Ureter (tissue), 1 donor: ENCODE data around the gene SRXN1. TPM values are rescaled to one million over a fixed set of nuclear protein-coding genes. Genes with fewer than 3 reads are reported as not detected.
"Not testable (repeated sequence)": the region's sequence is repeated elsewhere in the genome, so short reads cannot be mapped to it uniquely, and the experiment has no call there.

Experiments used
- DNase-seq: peaks from one replicate; pipeline ENCODE4 v3.0.0-alpha.2; 2020; ENCODE audit warnings: low spot score
- total RNA-seq: library from RNA; stranded (reverse); gene quantifications from one replicate; pipeline ENCODE4 v1.2.4, GENCODE V29; 2023
- donor health status: DM: yes; HTN: yes; CAD: no.

The SRXN1 gene
- total RNA-seq, 1 donor from 2014 or later, result 16.4 TPM

DNA sequence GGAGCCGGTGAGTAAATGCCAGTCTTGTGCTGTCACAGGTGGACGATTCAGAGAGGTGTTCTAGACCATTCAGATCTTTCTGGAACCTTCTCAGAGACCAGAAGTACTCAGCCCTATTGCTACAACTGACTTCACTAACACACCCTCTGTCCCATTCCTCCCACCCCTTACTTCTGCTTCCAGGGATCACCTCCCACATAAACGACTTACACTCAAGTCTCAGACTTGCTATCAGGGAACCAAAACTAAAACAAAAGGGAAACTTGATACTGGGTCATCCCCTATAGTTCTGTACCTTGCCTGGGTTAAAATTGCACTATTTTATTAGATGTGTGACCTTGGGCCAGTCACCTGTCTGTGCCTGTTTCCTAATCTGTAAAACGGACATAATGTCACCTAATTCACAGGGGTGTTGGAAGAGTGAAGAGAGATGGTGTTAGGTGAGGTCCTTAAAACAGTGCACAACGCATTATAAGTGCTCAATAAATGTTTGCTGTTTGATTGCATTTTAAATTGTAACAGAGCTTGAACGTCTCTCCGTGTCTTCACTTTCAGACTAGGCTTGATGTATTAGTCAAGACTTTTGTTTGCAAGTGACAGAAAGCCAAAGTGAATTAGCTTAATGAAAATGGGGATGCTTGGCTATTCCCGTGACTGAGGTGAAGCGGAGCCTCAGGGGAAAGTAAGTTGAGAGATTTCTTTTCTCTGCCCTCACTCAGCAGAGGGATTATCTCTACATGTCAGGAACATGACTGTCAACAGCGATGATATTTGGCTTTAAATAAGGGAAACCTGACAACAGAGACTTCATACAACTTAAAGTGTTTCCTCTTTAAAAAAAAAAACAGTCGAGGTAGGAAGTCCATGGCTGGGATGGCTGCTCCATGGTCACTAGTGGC lies 3.0 kb upstream of the SRXN1 start:
- DNase-seq, result no peak

DNA sequence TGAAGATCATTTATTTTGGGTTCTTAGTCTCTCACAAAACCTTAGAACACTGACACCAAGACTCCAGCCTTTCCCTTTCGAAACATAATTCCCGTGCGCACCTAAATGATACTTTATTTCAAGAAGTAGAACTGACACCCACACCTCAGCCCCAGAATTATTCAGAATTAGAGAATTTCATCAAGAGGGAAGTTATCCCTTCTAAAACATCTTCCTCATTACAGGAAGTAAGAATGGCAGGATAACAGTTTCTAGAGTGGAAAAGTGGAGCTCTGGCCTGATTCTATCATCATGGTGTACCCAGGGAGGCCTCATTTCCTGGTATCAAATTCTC lies 1.4 kb upstream of the SRXN1 start:
- no peak for DNase-seq

DNA sequence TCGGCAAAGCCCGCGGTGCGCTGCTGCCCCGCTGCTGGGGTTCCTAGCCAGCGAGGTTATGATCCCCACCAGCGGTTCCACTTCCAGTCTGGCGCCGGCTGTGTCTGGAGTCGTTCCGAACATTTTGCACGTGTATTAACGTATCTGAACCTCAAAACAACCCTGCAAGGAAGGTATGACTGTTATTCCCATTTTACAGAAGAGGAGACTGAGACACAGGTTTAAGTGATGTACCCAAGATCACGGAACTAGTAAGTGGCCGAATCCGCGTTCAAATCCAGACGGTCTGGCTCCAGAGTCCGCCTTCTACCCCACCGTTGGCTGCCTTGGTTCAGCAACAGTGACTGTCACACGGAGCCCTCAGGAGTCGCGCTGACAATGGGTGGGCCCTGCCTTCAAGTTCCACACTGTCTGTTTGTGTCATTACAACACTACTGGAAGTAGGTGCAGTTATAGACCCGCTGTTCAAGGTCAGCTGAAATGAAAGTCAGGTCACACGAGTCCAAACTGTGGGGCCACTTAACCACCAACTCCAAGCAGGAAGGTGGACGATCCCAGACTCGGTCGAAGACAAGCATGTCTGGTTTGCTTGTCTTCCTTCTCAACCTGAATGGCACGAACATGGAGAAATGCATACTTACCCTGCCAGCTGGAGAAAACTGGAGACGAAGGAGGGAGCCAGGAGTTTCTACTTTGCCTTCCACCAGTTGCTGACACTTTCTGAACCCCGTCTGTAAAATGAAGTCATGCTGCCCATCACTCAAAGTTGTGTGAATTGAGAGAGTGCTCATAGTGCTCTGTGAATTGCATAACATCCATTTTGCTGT lies 803 bp upstream of the SRXN1 start:
- no peak for DNase-seq

DNA sequence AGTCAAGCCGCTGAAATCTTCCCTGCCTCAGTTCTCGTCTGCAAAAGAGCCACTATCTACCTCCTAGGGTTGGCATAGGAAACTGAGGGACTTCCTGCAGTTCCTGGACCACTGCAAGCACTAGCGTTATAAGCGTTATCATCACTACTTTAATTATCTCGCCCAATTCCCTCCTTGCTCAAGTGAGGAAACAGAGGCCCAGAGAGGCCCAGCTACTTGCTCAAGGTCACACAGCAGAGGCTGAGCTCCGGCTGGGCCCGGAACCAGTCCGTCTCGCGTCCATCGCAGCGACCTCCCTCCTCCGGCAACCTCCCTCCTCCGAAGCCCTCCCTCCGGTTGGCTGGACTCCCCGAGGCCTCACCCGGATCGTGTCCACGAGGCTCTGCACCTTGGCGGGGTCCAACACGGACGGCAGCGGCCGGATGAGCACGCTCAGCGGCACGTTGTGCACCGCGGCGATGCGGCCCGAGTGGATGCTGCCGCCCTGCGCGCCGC lies 338 bp downstream of the SRXN1 start:
- no peak for DNase-seq

DNA sequence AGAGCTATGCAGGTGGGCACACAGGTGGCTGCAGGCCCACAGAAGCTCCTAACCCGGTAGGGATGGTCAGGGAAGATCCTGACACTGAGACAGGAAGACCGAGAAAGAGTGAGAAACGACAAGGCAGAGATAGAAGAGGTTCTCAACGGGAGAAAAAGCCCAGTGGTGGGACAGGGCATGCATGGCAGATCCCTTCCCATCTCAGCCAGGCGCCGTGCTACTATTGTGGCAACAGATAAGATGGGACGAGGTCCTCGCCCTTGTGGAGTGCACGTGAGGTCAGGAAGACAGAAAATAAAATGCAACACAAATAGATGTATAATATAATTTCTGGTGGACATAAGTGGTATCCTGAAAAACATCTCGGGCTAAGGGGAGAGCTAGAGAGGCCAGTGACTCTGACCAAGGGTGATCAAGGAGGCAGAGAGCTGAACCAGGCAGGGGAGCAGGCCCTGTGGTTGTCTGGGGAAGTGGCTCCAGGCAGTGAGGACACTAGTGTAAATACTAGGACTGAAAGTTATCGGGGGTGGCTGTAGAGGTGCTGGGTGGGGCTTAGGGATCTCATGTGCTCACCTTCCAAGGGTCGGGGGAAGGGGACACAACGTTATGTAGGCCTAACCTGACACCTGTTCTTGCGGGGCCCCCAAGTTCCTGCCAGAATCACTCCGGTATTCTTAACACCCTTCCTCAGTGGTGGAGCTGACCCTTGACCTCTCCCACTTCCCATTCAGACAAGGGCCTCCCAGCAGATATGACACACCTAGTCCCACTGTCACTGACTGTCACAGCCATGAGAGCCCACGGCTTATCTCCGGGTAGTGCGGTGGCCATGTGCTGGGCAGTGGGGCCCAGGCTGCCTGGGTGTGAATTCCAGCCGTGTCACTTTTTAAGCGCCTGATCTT lies 1.0 kb downstream of the SRXN1 start:
- no peak for DNase-seq

DNA sequence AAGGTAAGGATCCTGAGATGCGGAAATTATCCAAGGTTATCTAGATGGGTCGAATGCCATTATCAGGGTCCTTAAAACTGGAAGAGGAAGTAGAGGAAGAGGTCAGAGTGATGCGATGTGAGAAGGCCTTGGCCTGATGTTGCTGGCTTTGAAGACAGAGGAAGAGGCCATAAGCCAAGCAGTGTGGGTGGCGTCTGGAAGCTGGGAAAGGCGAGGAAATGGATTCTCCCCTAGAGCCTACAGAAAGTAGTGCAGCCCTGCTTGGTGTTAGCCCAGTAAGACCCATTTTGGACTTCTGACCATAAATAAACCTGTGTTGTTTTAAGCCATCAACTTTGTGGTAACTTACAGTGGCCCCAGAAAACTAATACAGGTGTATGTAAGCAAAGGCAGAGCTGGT lies 2.0 kb downstream of the SRXN1 start:
- DNase-seq, result no peak

DNA sequence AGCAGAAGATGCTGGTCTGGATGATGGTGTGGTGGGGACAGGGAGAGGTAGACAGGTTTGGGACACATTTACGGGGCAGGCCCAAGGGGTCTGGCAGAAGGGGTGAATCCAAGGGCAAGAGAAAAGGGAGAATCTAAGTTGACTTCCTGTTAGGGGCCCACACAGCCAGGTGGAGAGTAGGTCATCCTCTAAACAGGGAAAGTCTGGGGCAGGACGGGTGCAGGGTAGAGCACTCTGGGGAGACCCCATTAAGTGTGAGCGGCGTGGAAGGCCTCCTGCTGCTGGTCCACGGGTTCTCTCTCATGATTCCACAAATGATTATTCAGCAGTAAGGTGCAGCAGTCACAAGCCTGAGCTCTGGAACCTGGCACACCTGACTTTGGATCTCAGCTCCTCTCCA lies 2.7 kb downstream of the SRXN1 start:
- DNase-seq, result no peak

DNA sequence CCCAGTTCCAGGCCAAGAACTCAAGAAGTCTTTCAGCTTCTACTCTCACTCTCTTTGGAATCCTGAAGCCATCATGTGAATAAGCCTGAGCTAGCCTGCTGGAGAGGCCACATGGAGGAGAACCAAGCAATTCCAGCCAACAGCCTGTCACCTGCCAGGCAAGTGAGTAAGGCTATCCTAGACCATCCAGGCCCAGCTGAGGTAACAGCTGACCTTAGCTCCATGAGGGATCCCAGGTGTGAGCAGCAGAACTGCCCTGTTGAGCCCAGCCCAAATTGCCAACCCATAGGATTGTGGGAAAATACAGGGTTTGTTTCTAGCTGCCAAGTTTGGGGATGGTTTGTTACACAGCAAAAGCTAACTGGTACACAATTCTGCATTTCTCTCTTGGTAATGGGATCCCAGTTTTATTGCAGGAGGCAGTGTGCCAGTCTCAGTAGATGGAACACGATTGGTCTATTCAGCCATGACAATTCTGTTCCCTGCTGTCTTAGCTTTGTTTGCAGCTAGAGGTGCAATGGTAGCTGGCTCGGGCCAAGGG lies 5.5 kb downstream of the SRXN1 start:
- no peak for DNase-seq

DNA sequence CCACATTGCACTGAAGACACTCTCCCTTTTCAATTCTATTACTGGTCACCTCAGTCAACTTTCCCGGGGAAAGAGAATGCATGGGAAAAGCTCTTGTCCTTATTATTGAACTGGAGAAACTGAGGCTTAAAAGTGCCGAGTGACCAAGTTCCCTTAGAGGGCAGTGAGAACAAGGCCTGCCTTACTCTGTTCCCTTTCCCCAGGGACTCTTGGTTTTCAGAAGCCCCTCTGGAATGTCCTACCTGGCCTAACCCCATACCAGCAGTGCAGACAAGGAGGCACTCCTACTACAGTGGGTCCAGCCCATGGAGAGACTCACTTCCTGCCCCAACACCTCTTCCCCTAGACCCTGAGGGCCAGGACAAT lies 6.1 kb downstream of the SRXN1 start:
- DNase-seq, result no peak

DNA sequence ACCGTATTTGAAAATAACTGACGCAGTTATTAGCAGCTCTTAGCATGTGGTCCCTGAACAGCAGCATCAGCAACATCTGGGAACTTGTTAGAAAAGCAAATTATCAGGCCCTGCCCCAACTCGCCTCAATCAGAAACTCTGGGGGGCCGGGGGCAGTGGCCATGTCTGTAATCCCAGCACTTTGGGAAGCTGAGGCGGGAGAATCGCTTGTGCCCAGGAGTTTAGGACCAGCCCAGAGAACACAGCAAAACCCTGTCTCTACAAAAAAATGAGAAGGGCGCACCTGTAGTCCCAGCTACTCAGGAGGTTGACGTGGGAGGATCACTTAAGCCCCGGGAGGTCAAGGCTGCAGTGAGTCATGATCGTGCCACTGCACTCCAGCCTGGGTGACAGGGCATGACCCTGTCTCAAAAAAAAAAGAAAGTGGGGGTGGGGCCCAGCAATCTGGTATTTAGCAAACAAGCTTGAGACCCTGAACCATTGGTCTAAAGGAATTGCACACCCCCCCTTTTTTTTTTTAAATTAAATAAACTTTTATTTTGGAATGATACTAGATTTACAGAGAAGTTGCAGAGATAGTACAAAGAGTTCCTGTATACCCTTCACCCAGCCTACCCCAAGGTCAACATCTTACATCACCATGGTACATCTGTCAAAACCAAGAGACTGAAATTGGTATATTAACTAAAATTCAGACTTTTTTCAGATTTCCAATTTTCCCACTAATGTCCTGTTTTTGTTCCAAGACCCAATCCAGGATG lies 6.7 kb downstream of the SRXN1 start:
- DNase-seq, result no peak

DNA sequence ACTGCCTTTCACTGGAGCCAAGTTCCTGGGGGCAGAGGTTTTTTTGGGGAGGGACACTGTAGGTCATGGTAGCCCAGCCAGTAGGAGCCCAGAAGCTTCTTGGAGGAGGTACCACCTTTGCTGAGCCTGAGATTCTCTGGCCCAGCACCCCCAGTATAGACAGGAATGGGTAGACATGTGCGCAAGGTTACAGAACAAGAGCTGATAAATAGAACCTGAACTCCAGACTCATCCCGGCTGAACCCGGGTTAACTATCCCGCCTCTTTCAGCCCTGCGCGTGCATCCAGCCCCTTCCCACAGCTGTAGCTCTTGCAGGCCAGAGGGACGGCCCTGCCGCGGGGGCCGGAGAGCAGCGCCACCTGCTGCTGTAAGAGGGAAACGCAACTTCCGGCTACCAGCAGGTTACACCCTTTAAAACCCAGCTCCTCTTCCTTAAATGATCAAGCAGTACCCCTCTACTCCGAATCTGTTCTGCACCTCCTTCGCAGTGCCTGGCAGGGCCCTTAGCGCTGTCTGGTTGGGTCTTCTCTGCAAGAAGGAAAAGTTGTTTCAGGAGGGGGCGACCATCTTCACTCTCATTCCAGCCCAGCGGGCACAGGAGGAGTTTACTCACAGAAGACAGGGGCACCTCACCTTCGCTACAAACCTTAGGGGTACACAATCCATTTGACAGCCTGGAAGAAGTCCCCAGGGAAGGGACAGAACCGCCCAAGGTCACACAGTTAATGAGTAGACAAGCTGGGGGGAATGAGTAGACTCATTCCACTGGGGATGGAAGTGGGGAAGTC lies 7.5 kb downstream of the SRXN1 start:
- peak; percentile 70 for DNase-seq

DNA sequence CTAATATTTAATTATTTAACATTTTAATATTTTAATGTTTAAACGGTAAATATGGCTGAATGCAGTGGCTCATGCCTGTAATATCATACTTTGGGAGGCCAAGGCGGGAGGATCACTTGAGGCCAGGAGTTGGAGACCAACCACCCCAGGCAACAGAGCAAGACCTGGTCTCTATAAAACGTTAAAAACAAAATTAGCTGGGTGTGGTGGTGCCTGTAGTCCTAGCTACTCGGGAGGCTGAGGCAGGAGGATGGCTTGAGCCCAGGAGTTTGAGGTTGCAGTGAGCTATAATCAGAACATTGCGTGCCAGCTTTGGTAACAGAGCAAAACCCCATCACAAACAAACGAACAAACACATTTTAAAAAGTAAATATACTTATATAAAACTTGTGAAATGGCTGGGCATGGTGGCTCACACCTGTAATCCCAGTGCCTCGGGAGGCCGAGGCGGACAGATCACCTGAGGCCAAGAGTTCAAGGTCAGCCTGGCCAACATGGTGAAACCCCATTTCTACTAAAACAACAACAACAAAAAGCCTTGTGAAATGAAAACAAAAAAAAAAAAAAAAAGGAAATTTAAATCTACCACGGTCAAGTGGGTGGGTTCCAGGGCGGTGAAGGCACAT lies 8.2 kb downstream of the SRXN1 start:
- DNase-seq, result no peak

DNA sequence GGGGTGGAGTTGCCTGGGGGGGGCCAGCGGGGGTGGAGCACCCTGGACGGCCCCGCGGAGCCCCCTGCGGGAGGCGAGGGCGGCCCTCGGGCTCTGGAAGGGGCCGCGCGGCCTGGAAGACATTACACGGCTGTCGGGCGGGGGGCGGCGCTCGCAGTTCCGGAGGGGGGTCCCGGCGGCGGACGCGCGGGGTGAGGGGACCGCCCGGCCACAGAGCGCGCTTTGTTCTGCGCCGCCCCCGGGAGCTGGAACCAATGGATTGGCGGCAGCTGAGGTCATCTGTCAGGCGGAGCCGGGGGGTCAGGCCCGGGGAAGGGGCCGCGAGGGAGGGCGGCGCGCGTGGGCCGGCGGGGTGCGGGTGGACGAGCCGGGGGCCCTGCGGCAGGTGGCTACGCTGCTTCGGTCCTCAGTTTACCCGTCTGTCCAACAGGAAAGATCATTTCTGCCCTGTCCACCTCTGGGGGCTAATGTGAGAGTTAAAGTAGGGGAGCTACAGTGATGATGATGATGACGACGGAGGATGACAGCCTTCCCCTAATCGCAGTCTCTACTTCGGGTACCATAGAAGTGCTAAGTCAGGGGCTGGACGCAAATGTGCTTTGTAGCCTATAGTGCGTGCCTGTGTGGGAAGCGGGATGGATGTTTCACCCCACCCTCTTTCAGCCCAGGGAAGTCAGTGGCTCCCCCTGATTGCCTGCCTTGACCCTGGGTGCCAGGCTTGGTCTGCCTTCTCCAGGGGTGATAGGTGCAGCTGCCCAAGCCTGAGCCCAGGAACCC lies 10.4 kb downstream of the SRXN1 start:
- DNase-seq, result no peak

DNA sequence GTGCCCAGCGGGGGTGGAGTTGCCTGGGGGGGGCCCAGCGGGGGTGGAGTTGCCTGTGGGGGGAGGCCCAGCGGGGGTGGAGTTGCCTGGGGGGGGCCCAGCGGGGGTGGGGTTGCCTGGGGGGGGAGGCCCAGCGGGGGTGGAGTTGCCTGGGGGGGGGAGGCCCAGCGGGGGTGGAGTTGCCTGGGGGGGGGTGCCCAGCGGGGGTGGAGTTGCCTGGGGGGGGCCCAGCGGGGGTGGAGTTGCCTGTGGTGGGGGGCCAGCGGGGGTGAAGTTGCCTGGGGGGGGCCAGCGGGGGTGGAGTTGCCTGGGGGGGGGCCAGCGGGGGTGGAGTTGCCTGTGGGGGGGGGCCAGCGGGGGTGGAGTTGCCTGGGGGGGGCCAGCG lies 11.0 kb downstream of the SRXN1 start:
- DNase-seq, result not testable (repeated sequence)

DNA sequence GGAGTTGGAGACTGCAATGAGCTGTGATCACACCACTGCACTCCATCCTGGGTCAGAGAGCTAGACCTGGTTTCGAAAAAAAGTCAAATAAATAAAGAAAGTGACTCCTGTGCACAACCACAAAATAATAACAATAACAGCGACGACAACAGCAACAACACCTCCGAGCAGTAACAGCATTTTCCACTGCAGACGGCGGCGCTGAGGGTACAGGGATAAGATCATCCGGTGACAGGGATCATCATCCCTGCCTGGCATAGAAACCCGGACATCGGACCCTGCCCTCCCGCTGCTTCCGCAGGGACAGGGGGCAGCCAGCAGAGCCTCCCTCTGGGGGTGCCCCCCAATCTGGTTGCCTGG lies 11.5 kb downstream of the SRXN1 start:
- DNase-seq, result no peak

DNA sequence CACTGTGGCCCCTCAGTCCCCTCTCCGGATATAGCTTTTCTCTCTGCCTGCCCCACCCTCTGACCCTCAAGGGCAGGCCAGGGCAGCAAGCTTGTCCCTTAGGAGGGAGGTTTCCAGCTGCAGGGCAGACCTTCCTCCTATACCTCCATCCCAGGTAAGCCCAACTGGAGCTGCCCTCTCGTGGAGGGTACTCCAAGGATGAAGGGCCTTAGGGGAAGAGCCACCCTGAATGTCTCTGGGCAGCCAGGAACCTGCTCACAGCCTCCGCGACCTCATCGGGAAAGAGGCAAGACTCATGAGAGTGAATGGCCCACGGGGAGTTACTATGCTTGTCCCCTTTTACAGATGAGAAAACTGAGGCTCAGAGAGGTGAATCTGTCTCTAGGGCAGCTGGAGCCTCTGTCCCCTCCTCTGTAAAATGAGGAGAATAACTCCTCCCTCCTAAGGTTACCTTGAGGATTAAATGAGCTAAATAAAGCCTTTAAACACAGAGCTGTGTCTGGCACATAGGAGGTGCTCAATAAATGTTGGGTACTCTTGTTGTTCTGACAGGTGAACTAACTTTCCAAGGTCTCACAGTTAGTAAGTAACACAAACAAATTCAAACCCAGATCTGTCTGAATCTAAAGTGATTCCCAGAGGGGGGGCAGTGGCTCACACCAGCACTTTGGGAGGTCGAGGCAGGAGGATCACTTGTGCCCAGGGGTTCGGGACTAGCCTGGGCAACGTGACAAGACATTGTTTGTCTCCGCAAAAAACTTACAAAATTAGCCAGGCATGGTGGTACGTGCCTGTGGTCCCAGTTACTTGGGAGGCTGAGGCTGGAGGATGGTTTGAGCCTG lies 12.1 kb downstream of the SRXN1 start:
- DNase-seq, result no peak

DNA sequence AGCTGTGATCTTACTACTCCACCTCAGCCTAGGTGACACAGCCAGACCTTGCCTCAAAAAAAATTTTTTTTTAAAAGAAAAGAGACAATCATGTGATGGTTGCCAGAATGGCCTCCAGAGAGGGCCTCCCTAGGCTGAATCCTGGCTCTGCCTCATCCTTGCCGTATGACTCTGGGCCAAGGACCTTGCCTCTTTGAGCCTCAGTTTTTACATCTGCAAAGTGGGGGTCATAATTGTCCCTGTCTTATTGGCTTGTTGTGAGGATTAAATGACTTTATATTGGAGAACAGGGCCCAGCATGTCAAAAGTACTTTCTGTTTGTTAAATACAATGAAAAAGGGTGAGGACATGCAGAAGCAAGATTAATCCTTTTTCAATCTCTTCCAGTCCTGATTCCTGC lies 14.4 kb downstream of the SRXN1 start:
- no peak for DNase-seq

DNA sequence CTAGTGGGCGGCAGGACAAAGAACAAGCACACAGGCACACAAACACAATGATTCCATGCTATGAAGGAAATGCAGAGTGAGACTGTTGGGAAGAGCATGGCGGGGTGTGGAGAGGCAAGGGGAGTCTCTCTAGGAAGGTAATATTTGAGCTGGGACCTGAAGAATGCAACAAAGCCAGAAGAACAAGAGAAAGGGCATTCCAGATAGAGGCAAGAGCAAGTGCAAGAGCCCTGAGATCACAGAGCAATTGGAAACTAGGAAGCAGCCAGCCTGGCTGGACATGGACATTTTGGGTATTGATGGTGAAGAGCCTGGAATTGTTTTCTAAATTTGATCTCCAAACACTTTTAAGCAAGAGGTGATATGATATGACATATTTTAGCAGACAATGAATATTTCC lies 15.4 kb downstream of the SRXN1 start:
- DNase-seq, result no peak
